22Rv1 (cell line): ENCODE results near the gene NOVA2.

Experiments
- CTCF ChIP-seq: fragments of 450-650 bp; IDR thresholded peaks from 2 replicates; pipeline ENCODE4 v1.5.1; 2017; ENCODE audit warnings: mild to moderate bottlenecking
- ZFX ChIP-seq: fragments of 450-650 bp; IDR thresholded peaks from 2 replicates; pipeline ENCODE4 v1.6.1; 2017; ENCODE audit warnings: antibody characterized with exemption, borderline replicate concordance

- no peak for TF ChIP-seq ZFX
- TF ChIP-seq CTCF: no peak
Measured at GRCh38 chr19:45884682-45885555, 88.7 kb downstream of the NOVA2 start.
